Endothelial cell of umbilical vein (primary cell): ENCODE data around the gene TSPAN5.
"Not testable (repeated sequence)": the region's sequence is repeated elsewhere in the genome, so short reads cannot be mapped to it uniquely, and the experiment has no call there.

Source experiments
- CTCF ChIP-seq, 2 donors: IDR thresholded peaks; 1 replicate in 1 of 2; 2 replicates in 1 of 2; pipeline ENCODE4 v1.5.1; 2011; ENCODE audit warnings: low read length in 2 of 2, mild to moderate bottlenecking in 2 of 2, moderate library complexity in 2 of 2, control low read depth in 1 of 2, inconsistent platforms in 1 of 2, low read depth in 1 of 2; ENCODE audit not compliant: insufficient read depth in 1 of 2; ENCODE audit errors: extremely low read depth in 1 of 2
- GATA2 ChIP-seq: IDR thresholded peaks from 2 replicates; pipeline ENCODE4 v1.7.0; 2011; ENCODE audit warnings: low read depth, mild to moderate bottlenecking, moderate library complexity, mixed read lengths, low read length; ENCODE audit not compliant: insufficient read length, insufficient read depth
- MAX ChIP-seq: IDR thresholded peaks from 2 replicates; pipeline ENCODE4 v1.6.1; 2011; ENCODE audit not compliant: insufficient read depth, insufficient read length
- POLR2A ChIP-seq: IDR thresholded peaks from 2 replicates; pipeline ENCODE4 v1.6.1; 2012; ENCODE audit warnings: low read depth, mild to moderate bottlenecking, control low read depth, low read length

- not testable (repeated sequence) for TF ChIP-seq CTCF (IDR thresholded peaks at IDR 0.05; ENCODE audit: extremely low read depth in 1 of 2, insufficient read depth in 1 of 2, low read depth in 1 of 2, low read length in 2 of 2); GATA2; MAX; POLR2A
Observed at GRCh38 chr4:98534146-98534545, 124.3 kb downstream of the TSPAN5 start.
